CD4-positive, alpha-beta T cell treated with Interleukin-10 for 1 hour (primary cell): ENCODE results near the gene BCO2.
A peak's percentile ranks its signal among the peaks of the same experiment; 100 is the strongest.
"Not testable (repeated sequence)": the region's sequence is repeated elsewhere in the genome, so short reads cannot be mapped to it uniquely, and the experiment has no call there.

Experiments
- DNase-seq: peaks from one replicate; pipeline ENCODE4 v3.0.0-alpha.2; 2020

The BCO2 gene

DNA sequence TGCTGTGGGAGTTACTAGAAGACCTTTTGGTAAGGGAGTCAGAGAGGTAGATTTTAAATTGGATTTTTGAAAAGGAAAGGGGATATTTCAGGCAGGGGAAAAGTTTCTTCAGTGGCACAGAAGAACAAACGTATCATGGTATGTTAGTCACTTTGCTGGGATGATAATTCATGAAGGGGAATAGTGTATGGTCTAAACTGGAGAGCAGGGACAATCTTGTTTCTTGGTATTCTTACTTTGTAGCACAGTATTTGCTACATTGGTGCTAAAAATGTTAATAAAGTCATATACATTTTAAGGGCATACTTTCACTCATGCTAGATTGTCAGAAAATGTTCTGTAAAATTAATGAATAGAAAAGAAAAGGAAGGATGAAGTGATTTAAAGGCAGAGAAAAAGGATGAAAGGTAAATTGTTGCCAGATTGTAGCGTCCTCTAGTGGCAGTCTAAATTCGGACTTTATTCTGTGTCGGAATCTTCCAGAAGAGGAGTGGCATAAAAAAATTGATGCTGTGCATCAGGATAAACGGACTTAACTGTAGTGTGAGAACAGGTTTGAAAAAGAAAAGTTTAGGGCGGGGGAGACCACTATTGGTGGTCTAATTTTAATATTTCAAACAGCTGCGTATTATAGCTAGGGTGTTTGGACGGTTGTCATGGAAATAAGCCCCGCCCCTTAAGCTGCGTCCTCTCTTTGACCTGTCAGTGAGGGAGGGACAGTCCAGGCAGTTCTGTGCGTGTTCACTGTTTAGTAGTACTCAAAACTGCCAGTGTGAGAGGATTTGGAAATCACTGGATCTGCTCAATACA, at the start of gene BCO2:
Gene BCO2, plus strand, starts transcription at position 724 of the 810 bp plus-strand sequence. CDS start 90 bp downstream, outside the sequence.
- peak; percentile 63 for DNase-seq

DNA sequence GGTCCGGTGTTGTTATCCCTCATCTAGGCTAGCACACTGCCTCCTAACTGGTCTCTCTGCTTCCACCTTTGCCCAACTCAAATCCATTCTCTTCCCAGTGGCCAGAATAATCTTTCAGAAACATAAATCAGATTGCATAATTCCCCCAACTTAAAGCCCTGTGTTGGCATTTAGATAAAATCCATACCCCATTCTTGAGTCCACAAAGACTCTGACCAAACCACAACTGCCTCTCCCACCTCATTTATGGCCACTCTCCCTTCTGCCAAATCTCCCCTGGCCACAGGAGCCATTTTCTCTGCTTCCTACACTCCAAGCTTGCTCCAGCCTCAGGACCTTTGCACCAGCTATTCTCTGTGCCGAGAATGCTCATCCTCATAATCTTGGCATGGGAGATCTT, 48.3 kb upstream of the BCO2 start:
- DNase-seq = no peak

DNA sequence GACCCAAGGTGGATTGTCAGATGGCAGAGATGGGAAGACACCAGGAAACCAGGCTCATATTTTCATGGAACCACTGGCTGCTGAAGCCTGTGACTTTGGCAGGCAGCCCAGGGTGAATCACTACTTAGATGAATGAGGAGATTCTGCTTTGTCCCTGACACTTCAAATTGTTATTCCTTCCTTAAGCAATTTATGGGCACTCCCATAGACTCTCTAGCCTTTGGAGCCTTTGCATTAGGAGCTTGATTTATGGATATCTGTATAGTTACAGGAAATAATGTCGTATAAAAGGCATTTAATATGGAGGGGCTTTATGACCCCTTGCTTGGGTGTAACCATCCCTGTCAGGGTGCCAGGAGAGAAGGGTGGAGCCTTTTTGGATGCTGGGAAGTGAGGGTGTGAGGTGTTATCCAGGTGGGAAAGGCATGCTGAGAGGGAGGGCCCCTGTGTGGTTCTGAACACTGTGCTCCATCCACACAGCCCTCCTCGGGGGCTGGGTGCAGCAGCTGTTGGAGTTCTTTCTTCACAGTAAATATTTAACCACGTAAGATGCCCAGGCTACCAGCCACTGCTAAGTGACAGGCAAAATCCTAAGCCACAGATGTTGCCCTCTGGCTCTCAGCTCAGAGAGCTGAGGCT, 46.7 kb upstream of the BCO2 start:
- DNase-seq = no peak

DNA sequence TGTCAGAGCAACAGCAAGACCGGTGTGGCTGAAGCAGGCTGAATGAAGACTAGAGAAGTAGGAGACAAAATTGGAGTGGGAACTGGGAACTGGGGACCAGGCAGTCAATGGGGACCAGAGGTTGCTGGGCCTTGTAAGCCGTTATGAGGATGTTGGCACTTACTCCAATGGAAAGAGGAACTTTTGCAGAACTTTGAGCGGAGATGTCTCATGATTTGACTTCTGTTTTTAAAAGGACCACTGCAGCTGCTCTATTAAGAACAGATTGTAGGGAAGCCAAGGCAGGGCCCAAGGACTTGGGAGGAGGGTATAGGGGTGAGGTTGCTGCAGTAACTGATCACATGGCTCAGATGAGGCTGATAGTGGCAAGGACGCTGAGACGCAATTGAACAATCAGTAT, 45.7 kb upstream of the BCO2 start:
- no peak for DNase-seq

GRCh38 chr11:112132737-112133136, 42.6 kb upstream of the BCO2 start:
- DNase-seq = no peak

DNA sequence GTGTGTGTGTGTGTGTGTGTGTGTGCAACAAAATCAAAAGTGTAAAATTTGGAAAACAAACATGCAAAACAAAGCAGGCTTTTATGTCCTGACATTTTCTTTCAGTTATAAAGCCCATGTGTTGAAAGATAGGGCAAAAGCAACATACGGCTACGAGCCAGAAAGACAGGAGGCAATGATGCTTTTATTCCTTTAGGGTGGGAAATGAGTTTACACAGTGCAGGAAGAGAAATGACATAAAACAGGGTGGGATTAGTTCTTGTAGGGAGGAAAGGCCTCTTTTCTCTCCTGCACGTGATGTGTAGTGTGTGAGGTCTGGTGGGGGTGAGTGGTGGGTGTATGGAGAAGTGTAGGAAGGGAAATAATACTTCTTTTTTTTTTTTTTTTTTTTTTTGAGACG, 40.8 kb upstream of the BCO2 start:
- no peak for DNase-seq

DNA sequence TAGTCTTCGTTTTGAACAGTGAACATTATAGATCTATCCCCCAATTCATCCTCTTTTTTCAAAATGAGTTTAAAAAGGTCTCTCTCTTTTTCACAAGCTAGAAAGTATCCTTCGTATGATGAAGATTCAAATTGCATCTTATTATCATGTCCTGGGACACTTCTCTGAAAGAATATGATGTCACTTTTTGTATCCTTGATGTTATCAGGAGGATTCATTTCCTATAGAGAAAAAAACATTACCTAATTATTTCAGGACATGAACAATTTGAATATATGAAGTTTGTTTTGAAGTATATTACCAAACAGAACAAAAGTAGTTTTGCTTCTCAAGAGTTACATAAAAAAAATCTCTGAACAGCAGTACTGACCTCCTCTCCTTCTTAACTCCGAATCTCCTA, 31.7 kb upstream of the BCO2 start:
- DNase-seq = no peak

- no peak for DNase-seq
Measured at GRCh38 chr11:112150517-112150916, 24.8 kb upstream of the BCO2 start.

DNA sequence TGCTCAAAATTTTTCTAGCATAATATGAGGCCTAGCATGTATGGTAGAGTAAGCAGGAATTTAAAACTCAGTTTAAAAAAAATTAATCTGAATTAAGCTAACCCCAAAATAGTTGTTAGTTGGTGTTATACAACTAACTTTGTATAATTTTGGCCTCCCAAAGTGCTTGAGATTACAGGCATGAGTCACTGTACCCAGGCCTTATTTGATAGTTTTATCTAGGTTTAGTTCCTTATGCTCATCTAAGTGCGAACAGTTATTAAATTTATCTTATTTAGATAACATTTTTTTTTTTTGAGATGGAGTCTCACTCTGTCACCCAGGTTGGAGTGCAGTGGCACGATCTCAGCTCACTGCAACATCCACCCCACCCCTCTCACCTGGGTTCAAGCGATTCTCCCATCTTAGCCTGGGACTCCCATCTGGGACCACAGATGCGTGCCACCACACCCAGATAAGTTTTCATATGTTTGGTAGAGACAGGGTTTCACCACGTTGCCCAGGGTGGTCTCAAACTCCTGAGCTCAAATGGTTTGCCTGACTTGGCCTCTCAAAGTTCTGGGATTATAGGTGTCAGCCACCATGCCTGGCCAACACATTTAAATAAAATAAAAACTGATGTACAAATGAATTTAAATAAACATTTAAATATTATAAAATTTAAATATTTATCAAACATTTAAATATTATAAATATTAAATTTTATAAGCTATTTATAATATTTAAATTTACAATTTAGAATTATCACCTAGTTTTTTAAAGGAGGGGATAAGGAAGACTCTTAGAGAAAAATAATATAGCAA, 19.0 kb upstream of the BCO2 start:
- no peak for DNase-seq

DNA sequence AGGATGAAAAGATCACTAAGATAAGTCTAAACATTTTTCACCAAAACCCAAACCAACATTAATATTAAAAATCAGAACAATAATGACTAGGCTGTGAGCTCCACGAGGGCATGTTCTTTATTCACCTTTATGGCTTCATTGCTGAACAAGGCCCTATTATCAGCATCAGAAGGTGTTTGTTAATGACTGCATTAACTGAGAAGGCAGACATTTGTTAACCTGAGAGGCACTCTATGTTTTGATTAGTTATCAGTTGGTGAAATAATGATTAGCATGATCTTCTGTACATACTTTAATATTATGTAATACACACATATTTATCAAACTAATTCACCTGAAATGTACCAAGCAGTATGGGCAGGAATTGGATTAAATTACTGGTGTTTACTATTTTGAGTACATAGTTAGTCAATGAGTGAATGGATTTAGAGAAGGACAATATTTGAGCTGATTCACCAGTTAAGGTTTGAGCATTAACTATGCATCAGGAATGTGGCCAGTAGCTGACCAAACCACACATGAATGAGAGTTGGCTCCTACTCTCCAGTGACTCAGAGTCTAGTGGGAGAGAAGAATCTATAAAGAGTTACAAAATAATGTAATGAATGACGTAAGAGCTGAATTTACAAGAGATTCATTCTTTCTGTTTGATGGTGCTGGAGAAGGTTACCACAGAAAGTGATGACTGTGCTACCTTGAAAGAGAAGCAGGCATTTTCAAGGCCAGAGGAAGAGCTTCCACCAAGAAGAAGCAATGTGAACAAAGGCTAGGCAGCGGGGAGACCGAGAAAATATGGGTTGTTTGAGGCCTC, 18.2 kb upstream of the BCO2 start:
- DNase-seq = no peak

DNA sequence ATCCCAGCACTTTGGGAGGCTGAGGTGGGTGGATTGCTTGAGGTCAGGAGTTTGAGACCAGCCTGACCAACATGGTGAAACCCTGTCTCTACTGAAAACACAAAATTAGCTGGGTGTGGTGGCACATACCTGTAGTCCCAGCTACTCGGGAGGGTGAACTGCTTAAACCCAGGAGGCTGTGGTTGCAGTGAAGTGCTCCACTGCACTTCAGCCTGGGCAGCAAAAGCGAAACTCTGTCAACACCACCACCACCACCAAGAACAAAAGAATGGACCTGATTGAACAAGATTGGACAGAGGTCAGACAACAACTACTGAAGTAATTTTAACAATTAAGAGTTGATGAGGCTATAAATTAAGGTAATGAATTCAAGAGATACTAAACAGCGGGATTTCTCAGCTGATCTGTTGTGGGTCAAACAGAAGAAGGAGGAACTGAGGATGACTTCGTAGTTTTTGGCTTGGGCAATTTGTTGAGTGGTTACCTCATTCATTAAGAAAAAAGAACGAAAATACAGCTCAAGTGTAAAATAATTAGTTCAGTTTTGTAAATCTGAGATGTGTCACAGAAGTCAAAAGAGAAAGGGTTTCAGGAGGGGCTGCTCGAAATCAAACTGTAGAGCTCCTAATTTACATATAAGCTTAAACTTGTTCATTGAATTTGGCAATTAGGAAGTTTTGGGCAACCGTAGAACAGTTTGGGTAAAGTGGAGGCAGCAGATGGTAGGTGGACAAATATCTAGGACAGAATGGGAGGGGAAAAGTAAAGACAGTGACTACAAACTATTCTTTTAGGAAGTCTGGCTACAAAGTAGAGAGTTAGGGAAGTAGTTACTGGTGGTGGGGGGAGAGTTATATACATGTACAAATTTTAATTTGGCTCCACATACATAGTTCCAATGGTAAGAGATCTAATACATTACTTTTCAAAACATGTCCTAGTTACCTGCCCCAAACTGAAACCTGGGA, 15.9 kb upstream of the BCO2 start:
- DNase-seq = no peak

- DNase-seq = no peak
Measured at GRCh38 chr11:112160091-112160848, 15.0 kb upstream of the BCO2 start.

DNA sequence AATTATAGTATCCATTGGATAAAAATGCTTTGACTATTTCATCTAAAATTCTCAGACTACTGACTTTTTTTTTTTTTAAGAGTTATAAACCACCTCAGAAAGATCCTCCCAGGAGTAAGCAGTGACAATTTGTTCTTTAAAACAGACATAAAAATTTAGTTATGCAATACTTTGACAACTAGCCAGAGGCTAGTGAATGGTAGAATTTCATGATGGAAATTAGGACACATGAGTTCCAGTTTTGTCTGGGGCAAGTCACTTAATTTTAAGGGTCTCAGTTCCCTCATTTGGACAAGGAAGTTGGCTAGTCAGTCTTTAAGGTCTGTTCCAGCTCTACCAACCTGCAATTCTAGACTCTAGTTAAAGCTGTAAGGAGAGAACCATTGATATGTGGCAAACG, 14.3 kb upstream of the BCO2 start:
- DNase-seq = no peak

- DNase-seq = not testable (repeated sequence)
Measured at GRCh38 chr11:112162200-112162599, 13.1 kb upstream of the BCO2 start.

DNA sequence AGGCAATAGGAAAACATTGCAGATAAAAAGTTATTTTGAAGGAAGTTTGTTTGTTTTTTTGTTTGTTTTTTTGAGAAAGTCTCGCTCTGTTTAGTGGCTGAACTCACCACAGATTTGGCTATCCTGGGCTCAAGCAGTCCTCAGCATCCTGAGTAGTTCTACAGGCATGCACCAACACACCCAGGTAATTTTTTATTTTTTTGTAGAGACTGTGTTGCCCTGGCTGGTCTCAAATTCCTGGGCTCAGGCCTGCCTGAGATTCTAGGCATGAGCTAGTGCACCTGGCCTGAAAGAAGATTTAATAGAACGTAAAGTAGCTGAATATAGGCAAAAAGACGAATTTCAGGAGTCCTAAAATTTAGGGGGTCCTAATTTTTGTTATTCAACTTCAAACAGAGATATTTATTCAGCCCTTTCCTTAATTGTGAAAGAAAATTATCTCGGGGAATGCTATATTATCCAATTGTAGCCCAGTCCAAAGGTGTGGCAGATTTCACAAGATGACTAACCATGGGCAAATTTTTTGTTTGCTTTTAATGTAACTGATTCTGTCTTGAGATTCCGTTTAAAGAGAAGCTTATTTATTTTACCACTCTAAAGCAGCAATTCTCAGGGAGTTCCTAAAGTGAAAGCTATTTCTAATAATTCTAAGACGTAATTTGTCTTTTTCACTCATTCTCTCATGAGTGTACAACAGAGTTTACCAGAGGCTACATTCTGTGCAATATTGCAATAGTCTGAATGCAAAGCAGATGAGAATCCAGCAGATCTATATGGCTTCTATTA, 12.4 kb upstream of the BCO2 start:
- no peak for DNase-seq

DNA sequence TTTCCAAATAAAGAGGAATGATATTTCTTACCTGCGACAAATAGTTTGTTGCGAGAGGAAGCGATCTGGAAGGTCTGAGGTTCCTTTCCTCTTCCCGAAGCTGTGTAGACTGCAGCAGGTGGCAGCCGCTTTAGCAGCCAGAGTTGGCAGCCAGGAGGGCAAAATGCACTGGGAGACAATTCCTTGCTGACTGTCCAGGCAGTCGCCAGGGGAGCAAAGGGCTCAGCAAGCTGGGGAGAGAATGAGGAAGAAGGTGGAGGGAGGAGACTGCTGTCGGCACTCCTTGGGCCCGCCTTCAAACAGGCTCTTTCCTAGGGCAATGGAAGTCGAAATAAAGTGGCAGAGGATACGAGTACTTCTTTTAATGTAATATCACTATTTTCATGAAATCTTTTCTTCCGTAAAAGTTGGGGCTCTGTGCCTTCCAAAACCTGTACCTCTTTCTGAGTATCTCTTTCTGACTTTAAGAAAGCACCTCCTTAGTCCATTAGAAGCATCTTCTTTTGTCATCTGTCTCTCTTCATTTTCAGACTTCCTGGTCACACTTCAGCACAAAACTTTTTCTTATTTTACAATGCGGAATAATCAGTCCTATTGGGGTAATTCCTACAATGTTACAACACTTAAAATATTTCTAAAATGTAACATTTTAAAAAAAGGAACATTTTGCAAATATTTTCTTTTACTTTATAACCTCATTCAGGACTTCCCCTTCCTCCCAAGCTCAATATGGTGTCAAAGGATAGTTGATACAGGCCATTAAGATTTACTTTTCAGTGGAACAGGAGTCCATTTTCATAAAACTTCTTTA, 11.2 kb upstream of the BCO2 start, which contains the start of gene IL18:
Gene IL18, minus strand, starts transcription at position 220 of the 811 bp plus-strand sequence. CDS start 9,041 bp downstream, outside the sequence.
- no peak for DNase-seq

DNA sequence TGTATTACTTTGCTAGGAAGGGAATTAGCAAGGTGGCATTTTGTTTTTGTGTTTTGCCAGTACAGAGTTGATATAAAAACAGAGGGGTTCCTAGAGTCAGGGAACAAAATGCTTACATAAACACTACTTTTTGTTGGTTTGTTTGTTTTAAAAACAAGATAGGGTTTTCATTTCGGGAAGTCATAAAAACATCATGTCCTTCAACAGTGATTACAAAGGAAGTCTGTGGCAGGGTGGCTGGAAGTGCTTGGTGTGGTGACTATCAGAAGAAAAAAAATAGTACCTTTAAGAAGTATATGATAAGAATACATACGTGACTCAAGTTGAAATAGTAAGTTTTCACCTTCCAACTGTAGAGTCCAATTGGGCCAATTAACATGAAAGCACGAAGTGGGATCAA, 10.3 kb upstream of the BCO2 start:
- DNase-seq = no peak

GRCh38 chr11:112166562-112166961, 8.8 kb upstream of the BCO2 start:
- DNase-seq = no peak

GRCh38 chr11:112167145-112167544, 8.2 kb upstream of the BCO2 start, which contains the start of gene TEX12:
Gene TEX12, plus strand, starts transcription at chr11:112167372. Its CDS starts 1,897 bp downstream, at chr11:112169269.
- DNase-seq = no peak
